SH-SY5Y (cell line): ENCODE measurements around the gene ARHGEF16.

Experiments used
- GATA2 ChIP-seq: IDR thresholded peaks from 2 replicates; pipeline ENCODE4 v1.6.1; 2011; ENCODE audit warnings: mild to moderate bottlenecking, low read depth, low read length
- GATA3 ChIP-seq: IDR thresholded peaks from 2 replicates; pipeline ENCODE4 v1.6.1; 2011; ENCODE audit warnings: low read depth, mild to moderate bottlenecking, low read length, moderate library complexity

The ARHGEF16 gene

DNA sequence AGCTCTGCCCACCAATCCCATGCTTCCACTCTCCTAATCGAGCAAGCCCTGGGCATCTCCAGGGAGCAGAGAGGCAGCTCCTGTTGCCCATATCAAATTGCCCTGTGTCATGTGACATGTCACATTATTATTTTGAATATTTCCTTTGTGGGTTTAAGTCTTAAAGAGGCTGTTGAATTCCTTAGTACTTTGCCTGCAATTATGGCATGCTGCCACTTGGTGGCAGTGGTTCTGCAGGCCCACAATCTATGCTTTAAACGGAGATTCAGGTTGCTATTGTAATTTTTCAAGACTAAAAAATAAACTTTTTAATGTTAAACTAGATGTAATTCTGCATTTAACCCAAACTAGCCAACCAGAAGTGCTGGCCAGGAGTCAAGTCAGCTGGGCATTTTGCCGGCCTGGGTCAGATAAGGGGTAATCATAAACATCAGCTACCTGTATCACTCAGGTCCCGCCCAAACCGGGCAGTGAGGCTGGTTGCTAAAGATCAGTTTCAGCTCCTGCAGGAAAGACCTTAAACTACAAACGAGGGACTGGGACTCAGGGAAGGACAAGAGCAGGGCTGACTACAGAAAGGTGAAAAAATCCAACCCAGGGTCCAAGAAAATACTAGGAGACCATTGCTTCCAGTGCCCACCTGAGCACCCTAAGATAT, 37.3 kb upstream of the ARHGEF16 start:
- no peak for TF ChIP-seq GATA3
- no peak for TF ChIP-seq GATA2

DNA sequence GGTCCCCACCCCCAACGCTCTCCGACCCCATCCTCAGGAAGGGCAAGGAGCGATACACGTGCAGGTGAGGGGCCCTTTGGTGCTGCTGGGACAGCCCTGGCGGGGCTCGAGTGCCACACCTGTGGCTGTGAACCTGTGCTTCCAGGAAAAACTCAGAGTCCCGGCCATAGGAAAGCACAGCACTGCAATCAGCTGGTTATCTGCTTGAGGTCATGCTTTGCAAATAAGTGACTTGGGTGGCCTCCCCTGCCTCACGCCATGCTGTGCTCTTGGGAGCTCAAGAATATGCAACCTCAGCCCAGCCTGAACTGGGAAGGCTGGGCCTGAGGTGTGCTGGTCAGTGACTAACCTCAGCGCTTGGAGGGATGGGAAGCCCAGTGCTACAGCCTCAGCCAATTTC, 36.5 kb upstream of the ARHGEF16 start:
- TF ChIP-seq GATA2 = no peak
- no peak for TF ChIP-seq GATA3

DNA sequence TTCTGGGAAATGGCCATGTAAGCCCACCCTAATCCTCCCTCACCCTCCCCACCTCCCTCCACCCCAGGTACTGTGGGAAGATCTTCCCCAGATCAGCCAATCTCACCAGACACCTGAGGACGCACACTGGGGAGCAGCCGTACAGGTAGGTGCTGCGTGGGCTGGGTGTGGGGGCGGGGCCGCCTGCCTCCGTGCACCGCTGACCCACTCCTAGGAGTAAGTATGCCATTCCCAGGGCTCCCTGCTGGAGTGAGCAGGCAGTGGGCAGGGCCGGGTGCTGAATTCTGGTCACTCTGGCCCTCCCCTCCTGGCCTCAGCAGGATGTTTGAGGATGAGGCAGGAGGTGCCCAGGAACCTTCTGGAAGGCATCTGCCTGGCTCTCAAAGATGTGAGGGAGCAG, 35.9 kb upstream of the ARHGEF16 start:
- TF ChIP-seq GATA3 (no peak), GATA2 (no peak)

DNA sequence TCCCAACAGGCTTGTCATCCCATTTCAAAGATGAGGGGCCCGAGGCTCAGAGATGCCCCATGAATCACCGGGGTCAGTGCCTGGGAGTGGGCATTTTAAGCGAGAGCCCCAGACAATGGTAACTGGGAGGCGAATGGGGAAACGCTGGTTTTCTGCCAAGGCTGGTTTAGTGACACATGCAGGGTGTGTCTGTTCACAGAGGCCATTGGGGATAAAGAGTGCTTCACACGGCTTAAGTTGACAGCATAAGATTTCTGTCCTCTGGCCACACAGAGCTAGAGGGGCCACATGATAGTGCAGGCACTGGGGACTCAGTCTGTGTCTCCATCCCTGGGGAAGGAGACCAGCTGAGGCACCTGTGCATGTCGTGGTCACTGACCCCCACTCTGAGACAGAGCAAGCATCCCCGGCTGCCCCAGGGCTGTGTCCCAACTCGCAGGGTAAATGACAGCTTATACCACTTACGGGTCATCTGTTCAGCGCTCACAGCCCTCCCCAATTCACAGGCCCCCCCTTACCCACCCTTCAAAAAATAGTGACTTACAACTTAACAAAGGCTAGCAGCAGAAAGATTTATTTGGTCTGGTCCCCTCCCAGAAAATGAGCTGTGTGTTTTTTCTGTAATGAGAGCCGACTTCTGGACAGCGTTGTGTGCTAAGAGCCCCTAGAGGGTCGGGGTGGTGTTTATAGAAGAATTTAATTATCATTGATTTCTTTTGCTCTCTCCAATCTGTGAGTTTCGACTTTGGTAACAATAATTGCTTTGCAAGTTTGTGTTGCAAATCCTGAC, 34.9 kb upstream of the ARHGEF16 start:
- no peak for TF ChIP-seq GATA2
- TF ChIP-seq GATA3 = no peak

DNA sequence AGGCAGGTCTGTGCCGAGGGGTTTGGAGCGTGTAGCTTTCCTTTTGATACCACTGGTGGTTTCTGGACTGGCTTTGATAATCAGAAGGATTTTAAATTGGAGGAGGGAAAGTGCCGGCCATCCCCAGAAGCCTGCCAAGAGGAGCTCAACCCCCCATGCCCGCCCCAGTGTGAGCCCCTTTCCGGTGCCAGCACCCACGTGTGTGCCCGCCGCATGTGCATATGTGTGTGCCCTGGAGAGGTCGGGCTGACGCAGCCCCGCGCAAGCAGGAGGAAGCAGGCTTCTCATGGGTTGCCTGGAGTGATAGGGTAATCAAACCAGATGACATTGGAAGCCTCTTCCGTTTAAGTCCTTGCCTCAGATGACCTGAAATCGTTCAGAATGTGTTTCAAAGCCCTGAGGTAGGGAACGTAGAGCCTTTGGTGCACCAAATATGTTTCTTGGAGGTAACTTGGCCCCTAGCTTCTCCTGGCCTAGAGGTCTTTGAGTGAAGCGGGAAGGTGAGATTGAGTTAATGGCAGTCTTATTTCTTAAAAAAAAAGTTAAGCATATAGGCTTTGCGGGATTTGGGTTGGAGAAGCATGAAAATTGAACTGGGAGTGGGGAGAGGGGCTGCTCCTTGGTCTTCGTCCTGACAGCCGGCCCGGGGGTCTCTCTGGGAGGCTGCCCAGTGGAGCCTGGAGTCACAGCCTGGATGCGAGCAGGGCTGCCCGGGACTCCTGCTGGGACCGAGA, 34.1 kb upstream of the ARHGEF16 start:
- TF ChIP-seq GATA3 (no peak), GATA2 (no peak)

DNA sequence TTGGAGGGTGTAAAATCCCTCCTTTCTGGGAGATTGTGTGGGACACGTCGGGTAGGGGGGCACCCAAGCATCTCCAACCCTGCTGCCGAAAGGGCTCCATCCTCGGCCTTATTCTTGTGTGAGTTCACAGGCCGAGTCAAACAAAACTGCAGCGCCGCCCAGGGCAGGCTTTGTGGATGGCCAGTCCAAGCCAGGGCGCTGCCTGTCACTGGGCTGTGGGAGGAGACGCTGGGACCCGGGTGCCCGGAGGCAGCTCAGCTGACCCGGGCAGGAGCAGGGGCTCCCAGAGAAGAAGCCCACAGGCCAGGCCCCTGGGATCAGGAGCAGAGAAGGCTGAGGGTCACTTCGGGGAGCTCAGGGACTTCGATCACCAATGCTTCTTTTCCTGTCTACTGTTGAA, 31.8 kb upstream of the ARHGEF16 start:
- TF ChIP-seq GATA3 (no peak), GATA2 (no peak)

DNA sequence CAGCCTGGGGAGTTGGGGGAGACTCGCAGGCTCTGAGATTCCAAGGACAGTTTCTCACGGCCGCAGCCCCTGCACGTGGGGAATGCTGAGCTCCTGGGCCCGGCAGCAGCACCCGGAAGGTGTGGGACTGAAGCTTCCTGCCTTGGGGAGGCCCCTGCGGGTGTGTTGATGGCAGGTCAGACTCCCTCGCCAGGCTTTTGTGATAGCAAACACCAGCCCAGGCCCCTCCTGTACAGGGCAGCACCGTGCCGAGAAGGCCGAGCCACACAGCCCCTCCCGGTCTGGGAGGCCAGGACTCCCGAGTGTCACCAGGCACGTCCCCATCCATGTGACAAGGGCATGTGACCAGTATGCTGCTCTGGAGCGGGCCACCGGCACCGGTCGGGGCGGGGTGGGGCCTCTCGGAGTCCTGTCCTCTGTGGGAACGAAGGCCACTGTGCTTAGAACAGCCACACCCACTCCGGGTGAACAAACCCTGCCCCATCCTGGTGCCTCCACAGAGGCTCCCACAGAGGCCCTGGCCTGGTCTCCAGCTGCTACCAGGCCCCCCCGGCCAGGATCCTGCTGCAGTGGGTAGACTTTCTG, 31.1 kb upstream of the ARHGEF16 start:
- no peak for TF ChIP-seq GATA2
- no peak for TF ChIP-seq GATA3

DNA sequence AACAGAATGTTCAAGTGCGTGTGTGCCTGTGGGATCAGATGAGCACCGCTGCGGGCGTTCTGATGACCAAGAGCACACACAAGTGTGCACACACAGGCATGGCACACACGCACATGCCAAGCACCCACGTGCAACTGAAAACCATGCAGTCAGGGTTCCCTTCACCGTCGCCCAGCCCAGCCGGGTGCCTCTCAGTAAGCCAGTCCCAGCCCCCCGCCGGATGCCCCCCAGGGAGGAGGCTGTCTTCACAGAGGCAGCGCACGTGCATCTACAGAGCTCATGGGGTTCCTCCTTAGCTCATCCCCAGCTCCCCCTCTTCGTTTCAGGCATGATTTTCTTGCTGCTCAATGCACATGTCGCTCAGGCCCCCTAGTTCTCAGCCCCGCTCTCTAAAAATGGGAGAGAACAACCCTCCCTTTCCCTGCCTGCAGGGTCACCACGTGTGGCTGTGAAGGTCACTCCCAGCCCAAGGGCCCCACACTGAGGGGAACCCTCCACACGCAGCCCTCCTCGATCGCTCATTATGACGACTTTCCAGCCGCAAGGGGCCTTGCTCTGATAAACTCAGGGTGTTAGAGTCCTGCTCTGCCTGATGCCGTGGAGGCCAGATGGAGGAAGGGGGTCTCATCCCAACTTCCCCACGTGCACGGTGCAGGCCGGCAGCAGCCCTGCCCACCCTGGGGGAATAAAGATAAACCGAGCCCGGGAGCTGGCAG, 30.4 kb upstream of the ARHGEF16 start:
- no peak for TF ChIP-seq GATA2
- no peak for TF ChIP-seq GATA3

DNA sequence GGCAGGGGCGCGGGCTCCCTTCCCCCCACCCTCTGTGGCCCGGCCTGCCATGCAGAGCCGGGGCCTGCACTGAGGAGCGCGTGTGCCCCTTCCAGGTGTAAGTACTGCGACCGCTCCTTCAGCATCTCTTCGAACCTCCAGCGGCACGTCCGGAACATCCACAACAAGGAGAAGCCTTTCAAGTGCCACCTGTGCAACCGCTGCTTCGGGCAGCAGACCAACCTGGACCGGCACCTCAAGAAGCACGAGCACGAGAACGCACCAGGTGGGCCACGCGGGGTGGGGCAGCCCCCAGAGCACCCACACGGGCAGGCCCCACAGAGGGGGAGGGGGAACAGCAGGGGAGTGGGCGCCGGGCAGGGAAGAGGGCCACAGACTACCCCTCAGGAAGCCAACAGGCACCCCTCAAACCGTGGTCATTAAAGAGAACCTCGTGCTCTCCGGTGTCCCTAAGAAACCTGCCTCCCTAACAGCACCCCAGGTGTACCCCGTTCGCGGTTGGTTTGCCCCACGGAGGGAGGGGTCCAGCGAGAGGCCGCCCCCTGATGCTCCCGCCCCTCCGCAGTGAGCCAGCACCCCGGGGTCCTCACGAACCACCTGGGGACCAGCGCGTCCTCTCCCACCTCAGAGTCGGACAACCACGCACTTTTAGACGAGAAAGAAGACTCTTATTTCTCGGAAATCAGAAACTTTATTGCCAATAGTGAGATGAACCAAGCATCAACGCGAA, 28.8 kb upstream of the ARHGEF16 start:
- TF ChIP-seq GATA3 (no peak), GATA2 (no peak)

DNA sequence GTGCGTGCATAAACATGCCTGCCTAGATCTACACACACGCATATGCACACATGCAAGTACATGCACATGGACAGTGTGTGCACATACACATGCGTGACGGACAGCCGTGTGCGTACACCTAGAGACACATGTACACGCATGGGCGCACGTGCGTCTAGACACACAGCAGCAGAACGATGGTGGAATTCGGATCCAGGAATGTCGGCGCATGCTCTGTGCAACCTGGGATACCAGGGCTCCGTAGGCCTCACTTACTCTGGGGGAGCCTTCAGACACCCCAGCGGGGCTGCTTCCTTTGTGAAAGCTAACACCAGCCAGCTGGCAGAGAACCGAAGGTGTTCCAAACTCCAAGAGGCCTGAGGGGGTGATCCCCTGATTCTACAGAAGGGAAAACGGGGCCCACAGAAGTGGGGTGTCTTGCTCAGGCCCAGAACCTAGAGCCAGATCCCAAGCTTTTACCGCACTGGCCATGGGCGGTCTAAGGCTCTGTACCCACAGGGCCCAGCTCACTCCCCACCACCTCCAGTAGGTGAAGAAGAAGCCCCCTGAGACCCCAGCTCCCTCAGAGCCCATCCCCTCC, 27.4 kb upstream of the ARHGEF16 start:
- TF ChIP-seq GATA2 = no peak
- no peak for TF ChIP-seq GATA3

DNA sequence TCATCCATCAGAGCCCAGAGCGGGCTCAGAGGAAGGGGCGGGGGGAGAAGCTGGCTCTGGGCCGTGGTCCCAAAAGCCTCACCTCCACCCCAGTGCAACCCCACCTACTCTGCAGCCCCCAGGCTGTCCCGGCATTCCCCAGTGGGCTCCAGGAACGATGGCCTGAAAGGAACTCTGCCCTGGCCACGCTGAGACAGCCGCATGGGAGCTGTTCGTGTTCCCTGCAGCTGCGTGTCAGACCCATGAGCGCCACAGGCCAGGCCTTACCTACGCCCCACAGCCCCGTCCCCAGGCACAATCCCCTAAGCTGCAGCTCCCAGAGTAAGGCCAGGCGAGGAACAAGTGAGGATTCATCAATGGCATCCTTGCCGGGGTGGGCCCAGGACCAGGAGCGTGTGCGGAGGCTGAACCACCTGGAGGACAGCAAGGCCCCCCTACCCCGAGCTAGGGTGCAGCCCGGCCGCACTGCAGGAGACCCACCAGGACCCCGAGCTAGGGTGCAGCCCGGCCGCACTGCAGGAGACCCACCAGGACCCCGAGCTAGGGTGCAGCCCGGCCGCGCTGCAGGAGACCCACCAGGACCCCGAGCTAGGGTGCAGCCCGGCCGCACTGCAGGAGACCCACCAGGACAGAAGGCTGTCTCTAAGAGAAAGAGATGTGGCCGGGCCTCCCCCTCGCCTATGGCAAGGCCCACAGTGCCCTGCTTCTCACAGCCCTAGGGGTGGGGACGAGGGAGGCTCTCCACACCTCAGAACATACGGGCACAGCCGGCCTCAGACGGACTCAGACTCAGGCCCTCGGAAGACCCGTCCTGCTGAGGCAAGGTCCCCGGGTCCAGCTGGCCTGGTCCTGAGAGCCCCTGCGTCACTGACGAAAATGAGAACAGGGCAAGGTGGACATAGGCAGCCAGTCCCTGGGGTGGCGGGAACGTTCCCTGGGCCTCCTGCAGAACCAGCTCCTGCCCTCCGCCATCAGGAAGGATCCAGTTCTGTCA, 26.5 kb upstream of the ARHGEF16 start:
- no peak for TF ChIP-seq GATA3
- no peak for TF ChIP-seq GATA2

DNA sequence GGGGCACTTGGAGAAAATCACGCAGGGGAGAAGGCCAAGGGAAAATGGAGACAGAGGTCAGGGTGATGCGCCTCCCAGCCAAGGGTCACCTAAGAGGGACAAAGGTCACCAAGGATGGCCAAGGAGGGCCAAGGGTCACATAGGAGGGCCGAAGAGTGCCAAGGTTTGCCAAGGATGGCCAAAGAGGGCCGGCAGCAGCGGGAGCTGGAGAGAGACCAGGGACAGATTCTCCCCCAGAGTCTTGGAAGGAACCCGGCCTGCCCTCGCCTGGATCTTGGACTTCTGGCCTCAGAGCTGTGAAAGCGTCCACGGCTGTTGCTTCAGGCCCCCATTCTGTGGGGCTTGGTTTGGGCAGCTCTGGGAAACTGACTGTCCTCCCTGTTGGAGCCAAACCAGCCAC, 25.6 kb upstream of the ARHGEF16 start:
- TF ChIP-seq GATA2 (no peak), GATA3 (no peak)

DNA sequence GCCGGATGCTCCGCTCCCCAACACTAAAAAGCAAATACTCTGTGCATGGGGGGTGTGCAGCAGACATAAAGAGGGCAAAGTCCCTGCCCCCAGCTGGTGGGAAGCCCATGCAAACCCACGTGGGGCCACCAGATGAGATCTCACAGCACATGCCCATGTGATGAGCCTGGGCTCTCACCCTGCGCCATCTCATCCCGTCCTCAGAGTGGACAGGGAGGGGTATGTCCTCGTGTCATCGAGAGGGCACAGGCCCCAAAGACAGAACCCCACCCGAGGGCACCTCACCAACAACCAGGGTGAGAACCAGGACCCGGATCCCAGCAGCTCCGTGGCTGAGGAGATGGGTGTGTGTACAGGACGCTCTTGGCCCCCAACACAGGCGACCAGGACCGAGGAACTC, 25.1 kb upstream of the ARHGEF16 start:
- no peak for TF ChIP-seq GATA3
- TF ChIP-seq GATA2 = no peak
